Measurements from ENCODE around the gene ACAP3. TPM values are rescaled to one million over a fixed set of nuclear protein-coding genes. Genes with fewer than 3 reads are reported as not detected.

The ACAP3 gene
- total RNA-seq, 1 experiment from 2014 or later, result 42.2 TPM

DNA sequence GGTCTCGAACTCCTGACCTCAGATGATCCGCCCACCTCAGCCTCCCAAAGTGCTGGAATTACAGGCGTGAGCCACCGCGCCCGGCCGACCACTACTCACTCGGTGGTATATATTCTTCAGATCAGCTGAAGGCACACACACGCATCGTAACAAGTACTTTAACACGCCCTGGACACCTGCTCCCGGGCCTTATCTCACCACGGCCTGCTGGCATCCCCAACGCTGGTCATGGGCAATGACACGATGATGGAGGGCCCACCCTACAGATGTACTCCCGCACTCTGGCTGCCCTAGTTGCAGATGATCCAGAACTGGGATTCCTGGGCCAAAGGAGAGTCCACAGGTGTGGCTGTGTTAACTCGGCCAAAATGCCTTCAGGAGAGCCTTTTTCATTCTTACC, 45.7 kb downstream of the ACAP3 start (continued):
- TF ChIP-seq ZBTB21 (CRISPR knock-in tag; IDR thresholded peaks at IDR 0.05; ENCODE audit: borderline replicate concordance) (no peak), ELF4 (CRISPR knock-in tag; IDR thresholded peaks at IDR 0.05; ENCODE audit: low read depth) (no peak), KAT7 (CRISPR knock-in tag; IDR thresholded peaks at IDR 0.05; ENCODE audit: borderline replicate concordance) (no peak), TP53 (CRISPR knock-in tag; IDR thresholded peaks at IDR 0.05) (no peak), PRRX2 (CRISPR knock-in tag; IDR thresholded peaks at IDR 0.05) (no peak), RELA (CRISPR knock-in tag; IDR thresholded peaks at IDR 0.05; ENCODE audit: borderline replicate concordance) (no peak), NR3C1 (CRISPR knock-in tag; conservative IDR thresholded peaks at IDR 0.05; ENCODE audit: low read depth) (no peak), JAZF1 (CRISPR knock-in tag; IDR thresholded peaks at IDR 0.05) (no peak), NFE2L1 (CRISPR knock-in tag; IDR thresholded peaks at IDR 0.05) (no peak), SP1 (CRISPR knock-in tag; conservative IDR thresholded peaks at IDR 0.05) (no peak)
- TF ChIP-seq, protein P1, sequence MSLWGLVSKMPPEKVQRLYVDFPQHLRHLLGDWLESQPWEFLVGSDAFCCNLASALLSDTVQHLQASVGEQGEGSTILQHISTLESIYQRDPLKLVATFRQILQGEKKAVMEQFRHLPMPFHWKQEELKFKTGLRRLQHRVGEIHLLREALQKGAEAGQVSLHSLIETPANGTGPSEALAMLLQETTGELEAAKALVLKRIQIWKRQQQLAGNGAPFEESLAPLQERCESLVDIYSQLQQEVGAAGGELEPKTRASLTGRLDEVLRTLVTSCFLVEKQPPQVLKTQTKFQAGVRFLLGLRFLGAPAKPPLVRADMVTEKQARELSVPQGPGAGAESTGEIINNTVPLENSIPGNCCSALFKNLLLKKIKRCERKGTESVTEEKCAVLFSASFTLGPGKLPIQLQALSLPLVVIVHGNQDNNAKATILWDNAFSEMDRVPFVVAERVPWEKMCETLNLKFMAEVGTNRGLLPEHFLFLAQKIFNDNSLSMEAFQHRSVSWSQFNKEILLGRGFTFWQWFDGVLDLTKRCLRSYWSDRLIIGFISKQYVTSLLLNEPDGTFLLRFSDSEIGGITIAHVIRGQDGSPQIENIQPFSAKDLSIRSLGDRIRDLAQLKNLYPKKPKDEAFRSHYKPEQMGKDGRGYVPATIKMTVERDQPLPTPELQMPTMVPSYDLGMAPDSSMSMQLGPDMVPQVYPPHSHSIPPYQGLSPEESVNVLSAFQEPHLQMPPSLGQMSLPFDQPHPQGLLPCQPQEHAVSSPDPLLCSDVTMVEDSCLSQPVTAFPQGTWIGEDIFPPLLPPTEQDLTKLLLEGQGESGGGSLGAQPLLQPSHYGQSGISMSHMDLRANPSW (CRISPR knock-in tag; conservative IDR thresholded peaks at IDR 0.05; ENCODE audit: low read depth), result no peak
- TF ChIP-seq, protein P2, sequence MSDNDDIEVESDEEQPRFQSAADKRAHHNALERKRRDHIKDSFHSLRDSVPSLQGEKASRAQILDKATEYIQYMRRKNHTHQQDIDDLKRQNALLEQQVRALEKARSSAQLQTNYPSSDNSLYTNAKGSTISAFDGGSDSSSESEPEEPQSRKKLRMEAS (CRISPR knock-in tag; IDR thresholded peaks at IDR 0.05), result no peak
- TF ChIP-seq, protein P3, sequence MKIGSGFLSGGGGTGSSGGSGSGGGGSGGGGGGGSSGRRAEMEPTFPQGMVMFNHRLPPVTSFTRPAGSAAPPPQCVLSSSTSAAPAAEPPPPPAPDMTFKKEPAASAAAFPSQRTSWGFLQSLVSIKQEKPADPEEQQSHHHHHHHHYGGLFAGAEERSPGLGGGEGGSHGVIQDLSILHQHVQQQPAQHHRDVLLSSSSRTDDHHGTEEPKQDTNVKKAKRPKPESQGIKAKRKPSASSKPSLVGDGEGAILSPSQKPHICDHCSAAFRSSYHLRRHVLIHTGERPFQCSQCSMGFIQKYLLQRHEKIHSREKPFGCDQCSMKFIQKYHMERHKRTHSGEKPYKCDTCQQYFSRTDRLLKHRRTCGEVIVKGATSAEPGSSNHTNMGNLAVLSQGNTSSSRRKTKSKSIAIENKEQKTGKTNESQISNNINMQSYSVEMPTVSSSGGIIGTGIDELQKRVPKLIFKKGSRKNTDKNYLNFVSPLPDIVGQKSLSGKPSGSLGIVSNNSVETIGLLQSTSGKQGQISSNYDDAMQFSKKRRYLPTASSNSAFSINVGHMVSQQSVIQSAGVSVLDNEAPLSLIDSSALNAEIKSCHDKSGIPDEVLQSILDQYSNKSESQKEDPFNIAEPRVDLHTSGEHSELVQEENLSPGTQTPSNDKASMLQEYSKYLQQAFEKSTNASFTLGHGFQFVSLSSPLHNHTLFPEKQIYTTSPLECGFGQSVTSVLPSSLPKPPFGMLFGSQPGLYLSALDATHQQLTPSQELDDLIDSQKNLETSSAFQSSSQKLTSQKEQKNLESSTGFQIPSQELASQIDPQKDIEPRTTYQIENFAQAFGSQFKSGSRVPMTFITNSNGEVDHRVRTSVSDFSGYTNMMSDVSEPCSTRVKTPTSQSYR (CRISPR knock-in tag; IDR thresholded peaks at IDR 0.05), result no peak
- TF ChIP-seq, protein P4, sequence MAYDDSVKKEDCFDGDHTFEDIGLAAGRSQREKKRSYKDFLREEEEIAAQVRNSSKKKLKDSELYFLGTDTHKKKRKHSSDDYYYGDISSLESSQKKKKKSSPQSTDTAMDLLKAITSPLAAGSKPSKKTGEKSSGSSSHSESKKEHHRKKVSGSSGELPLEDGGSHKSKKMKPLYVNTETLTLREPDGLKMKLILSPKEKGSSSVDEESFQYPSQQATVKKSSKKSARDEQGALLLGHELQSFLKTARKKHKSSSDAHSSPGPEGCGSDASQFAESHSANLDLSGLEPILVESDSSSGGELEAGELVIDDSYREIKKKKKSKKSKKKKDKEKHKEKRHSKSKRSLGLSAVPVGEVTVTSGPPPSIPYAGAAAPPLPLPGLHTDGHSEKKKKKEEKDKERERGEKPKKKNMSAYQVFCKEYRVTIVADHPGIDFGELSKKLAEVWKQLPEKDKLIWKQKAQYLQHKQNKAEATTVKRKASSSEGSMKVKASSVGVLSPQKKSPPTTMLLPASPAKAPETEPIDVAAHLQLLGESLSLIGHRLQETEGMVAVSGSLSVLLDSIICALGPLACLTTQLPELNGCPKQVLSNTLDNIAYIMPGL (CRISPR knock-in tag; IDR thresholded peaks at IDR 0.05), result no peak
- TF ChIP-seq, protein P5, sequence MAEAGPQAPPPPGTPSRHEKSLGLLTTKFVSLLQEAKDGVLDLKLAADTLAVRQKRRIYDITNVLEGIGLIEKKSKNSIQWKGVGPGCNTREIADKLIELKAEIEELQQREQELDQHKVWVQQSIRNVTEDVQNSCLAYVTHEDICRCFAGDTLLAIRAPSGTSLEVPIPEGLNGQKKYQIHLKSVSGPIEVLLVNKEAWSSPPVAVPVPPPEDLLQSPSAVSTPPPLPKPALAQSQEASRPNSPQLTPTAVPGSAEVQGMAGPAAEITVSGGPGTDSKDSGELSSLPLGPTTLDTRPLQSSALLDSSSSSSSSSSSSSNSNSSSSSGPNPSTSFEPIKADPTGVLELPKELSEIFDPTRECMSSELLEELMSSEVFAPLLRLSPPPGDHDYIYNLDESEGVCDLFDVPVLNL (CRISPR knock-in tag; IDR thresholded peaks at IDR 0.05; ENCODE audit: borderline replicate concordance, low read depth), result no peak
- TF ChIP-seq, protein P6, sequence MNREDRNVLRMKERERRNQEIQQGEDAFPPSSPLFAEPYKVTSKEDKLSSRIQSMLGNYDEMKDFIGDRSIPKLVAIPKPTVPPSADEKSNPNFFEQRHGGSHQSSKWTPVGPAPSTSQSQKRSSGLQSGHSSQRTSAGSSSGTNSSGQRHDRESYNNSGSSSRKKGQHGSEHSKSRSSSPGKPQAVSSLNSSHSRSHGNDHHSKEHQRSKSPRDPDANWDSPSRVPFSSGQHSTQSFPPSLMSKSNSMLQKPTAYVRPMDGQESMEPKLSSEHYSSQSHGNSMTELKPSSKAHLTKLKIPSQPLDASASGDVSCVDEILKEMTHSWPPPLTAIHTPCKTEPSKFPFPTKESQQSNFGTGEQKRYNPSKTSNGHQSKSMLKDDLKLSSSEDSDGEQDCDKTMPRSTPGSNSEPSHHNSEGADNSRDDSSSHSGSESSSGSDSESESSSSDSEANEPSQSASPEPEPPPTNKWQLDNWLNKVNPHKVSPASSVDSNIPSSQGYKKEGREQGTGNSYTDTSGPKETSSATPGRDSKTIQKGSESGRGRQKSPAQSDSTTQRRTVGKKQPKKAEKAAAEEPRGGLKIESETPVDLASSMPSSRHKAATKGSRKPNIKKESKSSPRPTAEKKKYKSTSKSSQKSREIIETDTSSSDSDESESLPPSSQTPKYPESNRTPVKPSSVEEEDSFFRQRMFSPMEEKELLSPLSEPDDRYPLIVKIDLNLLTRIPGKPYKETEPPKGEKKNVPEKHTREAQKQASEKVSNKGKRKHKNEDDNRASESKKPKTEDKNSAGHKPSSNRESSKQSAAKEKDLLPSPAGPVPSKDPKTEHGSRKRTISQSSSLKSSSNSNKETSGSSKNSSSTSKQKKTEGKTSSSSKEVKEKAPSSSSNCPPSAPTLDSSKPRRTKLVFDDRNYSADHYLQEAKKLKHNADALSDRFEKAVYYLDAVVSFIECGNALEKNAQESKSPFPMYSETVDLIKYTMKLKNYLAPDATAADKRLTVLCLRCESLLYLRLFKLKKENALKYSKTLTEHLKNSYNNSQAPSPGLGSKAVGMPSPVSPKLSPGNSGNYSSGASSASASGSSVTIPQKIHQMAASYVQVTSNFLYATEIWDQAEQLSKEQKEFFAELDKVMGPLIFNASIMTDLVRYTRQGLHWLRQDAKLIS (CRISPR knock-in tag; IDR thresholded peaks at IDR 0.05; ENCODE audit: borderline replicate concordance), result no peak

Data from WTC11 (cell line).